Ovary (tissue), 9 donors: ENCODE results near the gene SCRN3. TPM values are rescaled to one million over a fixed set of nuclear protein-coding genes. Genes with fewer than 3 reads are reported as not detected.
"Not testable (repeated sequence)": the region's sequence is repeated elsewhere in the genome, so short reads cannot be mapped to it uniquely, and the experiment has no call there.

ENCODE experiments used
- DNase-seq, 5 donors: peaks; one replicate each; pipeline ENCODE4 v3.0.0-alpha.2; 2019 to 2020
- H3K27ac ChIP-seq, 2 donors: fragments of 200-600 bp; one replicate each; pipeline versions ENCODE4 v1.5.1 to v1.8.0; 2019 to 2022
- H3K27me3 ChIP-seq: fragments of 200-600 bp; one replicate; pipeline ENCODE4 v1.8.0; 2022
- H3K36me3 ChIP-seq: fragments of 200-600 bp; sonication (generic); one replicate; pipeline ENCODE4 v1.5.1; 2019
- H3K4me1 ChIP-seq: one replicate; pipeline ENCODE4 v1.8.1; 2013; ENCODE audit warnings: mild to moderate bottlenecking, moderate library complexity; ENCODE audit not compliant: insufficient read depth
- H3K4me3 ChIP-seq: fragments of 200-600 bp; sonication (generic); one replicate; pipeline ENCODE4 v1.5.1; 2017
- H3K9me3 ChIP-seq, 2 donors: fragments of 200-600 bp in 1 of 2; sonication (generic) in 1 of 2; one replicate each; pipeline versions ENCODE4 v1.5.1 to v1.8.1; 2013 to 2019; ENCODE audit warnings: mild to moderate bottlenecking in 1 of 2, moderate library complexity in 1 of 2
- EP300 ChIP-seq: sonication (generic); formaldehyde crosslinking; IDR thresholded peaks from one replicate; pipeline ENCODE4 v1.6.1; 2017; ENCODE audit warnings: antibody characterized with exemption
- POLR2A ChIP-seq: fragments of 450-650 bp; IDR thresholded peaks from one replicate; pipeline ENCODE4 v1.6.1; 2017; ENCODE audit warnings: antibody characterized with exemption, mild to moderate bottlenecking, moderate library complexity
- WGBS, 3 donors: extraction: QIAGEN DNeasy Blood & Tissue Kit in 1 of 3; methylation state at CpG; one replicate each; pipeline versions ENCODE4 v1.1.5 to v1.1.7; 2013 to 2017; 5-methylcytosine and 5-hydroxymethylcytosine counted together
- intact Hi-C, 4 donors: fragments of 100-400 bp; cut with DNase I; formaldehyde crosslinking; loops; one replicate each; pipeline versions ENCODE4 v1.11.0 to v1.15.1; 2022 to 2023
- polyA plus RNA-seq, 2 donors: library from polyadenylated mRNA; stranded (reverse); fragments of 200-250 nt in 1 of 2; fragments of 350-450 nt in 1 of 2; fragmentation: Illumina TruSeq in 1 of 2; extraction: RNeasy Lipid Tissue Mini Kit (QIAGEN cat#74804) in 1 of 2; gene quantifications; one replicate each; pipeline ENCODE4 v1.2.3, GENCODE V29; 2013 to 2014
- total RNA-seq, 7 donors: library from RNA; depleted of rRNA in 2 of 7; stranded (reverse); fragments of >200 nt in 2 of 7; fragmentation: NEBNext Ultra II Directional in 3 of 7; extraction: Animal tissue kit (Norgen Biotek cat#: 25700) in 3 of 7; gene quantifications; one replicate each; pipeline versions ENCODE4 v1.1.0 to v1.2.4, GENCODE V29; 2016 to 2023
- TF ChIP-seq, protein P1 (sequence below), 3 donors: fragments of 450-650 bp in 2 of 3; fragments of 200-600 bp in 1 of 3; IDR thresholded peaks; one replicate each; pipeline versions ENCODE4 v1.5.1 to v1.8.0; 2016 to 2022; ENCODE audit warnings: antibody characterized with exemption in 3 of 3, mild to moderate bottlenecking in 1 of 3
- donor health status: DM: no; HTN: no; CAD: no; lungs with moderate emphysema.
- donor health status: DM: no; HTN: no; CAD: no.
- donor health status: Bipolar disorder and iron deficiency.
- donor health status: DM: yes; HTN: yes; CAD: no.
- donor health status: DM: no; HTN: no; CAD: no.
- donor health status: DM: yes; HTN: yes; CAD: no.

Gene SCRN3
- total and polyA plus RNA-seq, 9 donors = 8.8 to 23.5 (median 16.5) TPM

DNA sequence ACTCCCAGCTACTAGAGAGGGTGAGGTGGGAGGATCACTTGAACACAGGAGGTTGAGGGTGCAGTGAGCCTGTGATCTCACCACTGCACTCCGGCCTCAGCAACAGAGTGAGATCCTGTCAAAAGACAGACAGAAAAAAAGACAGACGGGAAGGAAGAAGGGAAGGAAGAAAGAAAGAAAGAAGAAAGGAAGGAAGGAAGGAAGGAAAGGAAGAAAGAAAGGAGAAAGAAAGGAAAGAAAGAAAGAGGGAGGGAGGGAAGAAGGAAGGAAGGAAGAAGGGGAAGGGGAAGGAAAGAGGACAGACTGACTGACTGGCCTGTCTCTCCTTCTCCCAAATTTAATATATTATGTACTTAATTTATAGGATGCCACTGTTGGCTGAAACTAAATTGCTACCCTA lies 39.2 kb upstream of the SCRN3 start:
- 96 to 98% (median 98%) methylated on average over 2 of the region's 2 CpGs for WGBS, 3 donors
- TF ChIP-seq POLR2A = no peak
- TF ChIP-seq, protein P1, sequence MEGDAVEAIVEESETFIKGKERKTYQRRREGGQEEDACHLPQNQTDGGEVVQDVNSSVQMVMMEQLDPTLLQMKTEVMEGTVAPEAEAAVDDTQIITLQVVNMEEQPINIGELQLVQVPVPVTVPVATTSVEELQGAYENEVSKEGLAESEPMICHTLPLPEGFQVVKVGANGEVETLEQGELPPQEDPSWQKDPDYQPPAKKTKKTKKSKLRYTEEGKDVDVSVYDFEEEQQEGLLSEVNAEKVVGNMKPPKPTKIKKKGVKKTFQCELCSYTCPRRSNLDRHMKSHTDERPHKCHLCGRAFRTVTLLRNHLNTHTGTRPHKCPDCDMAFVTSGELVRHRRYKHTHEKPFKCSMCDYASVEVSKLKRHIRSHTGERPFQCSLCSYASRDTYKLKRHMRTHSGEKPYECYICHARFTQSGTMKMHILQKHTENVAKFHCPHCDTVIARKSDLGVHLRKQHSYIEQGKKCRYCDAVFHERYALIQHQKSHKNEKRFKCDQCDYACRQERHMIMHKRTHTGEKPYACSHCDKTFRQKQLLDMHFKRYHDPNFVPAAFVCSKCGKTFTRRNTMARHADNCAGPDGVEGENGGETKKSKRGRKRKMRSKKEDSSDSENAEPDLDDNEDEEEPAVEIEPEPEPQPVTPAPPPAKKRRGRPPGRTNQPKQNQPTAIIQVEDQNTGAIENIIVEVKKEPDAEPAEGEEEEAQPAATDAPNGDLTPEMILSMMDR (IDR thresholded peaks at IDR 0.05) = no peak
- no peak for TF ChIP-seq EP300
- intact Hi-C loops = no loop called here
- DNase-seq = no peak
- no peaks in the 10 kb centered on the region for H3K27me3 ChIP-seq
- H3K36me3 ChIP-seq = no peaks in the 10 kb centered on the region
- no peak overlapping the region for H3K27ac ChIP-seq
- no peaks in the 10 kb centered on the region for H3K9me3 ChIP-seq
- no peaks in the 10 kb centered on the region for H3K4me1 ChIP-seq
- no peak overlapping the region for H3K4me3 ChIP-seq

DNA sequence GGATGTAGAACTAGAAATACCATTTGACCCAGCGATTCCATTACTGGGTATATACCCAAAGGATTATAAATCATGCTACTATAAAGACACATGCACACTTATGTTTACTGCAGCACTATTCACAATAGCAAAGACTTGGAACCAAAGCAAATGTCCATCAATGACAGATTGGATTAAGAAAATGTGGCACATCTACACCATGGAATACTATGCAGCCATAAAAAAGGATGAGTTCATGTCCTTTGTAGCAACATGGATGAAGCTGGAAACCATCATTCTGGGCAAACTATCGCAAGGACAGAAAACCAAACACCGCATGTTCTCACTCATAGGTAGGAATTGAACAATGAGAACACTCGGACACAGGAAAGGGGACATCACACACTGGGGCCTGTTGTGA lies 35.9 kb upstream of the SCRN3 start:
- DNase-seq, H3K9me3 ChIP-seq, H3K4me1 ChIP-seq, H3K36me3 ChIP-seq, H3K27ac ChIP-seq, H3K4me3 ChIP-seq, intact Hi-C loops, H3K27me3 ChIP-seq: not testable (repeated sequence)
- WGBS, 3 donors = 98 to 99% (median 99%) methylated on average over 4 of the region's 4 CpGs

DNA sequence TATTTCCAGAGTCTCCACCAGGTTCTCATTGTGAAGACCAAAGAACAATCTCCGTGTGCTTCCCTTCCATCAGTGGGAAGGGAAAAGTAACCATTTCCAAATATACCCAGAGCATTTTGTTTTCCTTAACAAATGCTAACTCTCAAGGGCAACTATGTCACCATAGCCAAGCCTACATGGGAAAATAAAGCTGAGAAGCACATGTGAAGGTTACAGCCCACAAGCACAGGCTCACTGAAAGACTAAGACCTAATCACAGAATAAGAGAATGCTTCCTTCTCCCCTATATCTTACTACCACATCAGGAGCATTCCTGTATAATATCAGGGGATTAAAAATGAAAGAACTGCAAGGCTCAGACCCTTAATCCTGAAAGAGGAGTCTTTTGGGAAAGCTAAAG lies 32.6 kb upstream of the SCRN3 start:
- H3K4me1 ChIP-seq = no peaks in the 10 kb centered on the region
- H3K27me3 ChIP-seq = no peaks in the 10 kb centered on the region
- intact Hi-C loops = no loop called here
- no peak overlapping the region for H3K27ac ChIP-seq
- H3K36me3 ChIP-seq = no peaks in the 10 kb centered on the region
- no peak overlapping the region for H3K4me3 ChIP-seq
- DNase-seq = no peak
- H3K9me3 ChIP-seq = peaks cover 0 to 6% of the 10 kb centered on the region in 2 donors
- TF ChIP-seq, protein P1 (IDR thresholded peaks at IDR 0.05) = no peak
- TF ChIP-seq POLR2A (no peak), EP300 (no peak)
- WGBS, 3 donors = 84 to 93% (median 92%) methylated on average over 1 of the region's 1 CpG

DNA sequence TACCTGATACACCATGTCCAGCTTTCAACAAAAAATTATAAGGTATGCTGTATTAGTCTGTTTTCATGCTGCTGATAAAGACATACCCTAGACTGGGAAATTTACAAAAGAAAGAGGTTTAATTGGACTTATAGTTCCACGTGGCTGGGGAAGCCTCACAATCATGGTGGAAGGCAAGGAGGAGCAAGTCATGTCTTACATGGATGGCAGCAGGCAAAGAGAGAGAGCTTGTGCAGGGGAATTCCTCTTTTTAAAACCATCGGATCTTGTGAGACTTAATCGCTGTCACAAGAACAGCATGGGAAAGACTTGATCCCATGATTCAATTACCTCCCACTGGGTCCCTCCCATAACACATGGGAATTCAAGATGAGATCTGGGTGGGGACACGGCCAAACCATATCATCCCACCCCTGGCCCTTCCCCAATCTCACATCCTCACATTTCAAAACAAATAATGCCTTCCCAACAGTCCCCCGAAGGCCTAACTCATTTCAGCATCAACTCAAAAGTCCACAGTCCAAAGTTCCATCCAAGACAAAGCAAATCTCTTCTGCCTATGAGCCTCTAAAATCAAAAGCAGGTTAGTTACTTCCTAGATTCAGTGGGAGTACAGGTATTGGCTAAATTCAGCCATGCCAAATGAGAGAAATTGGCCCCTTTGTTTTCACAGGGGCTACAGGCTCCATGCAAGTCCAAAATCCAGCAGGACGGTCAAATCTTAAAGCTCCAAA lies 31.9 kb upstream of the SCRN3 start:
- H3K4me1 ChIP-seq, H3K27me3 ChIP-seq, DNase-seq, H3K36me3 ChIP-seq, intact Hi-C loops, H3K9me3 ChIP-seq, H3K4me3 ChIP-seq, H3K27ac ChIP-seq: not testable (repeated sequence)
- WGBS, 3 donors = 96 to 97% (median 97%) methylated on average over 6 of the region's 6 CpGs

DNA sequence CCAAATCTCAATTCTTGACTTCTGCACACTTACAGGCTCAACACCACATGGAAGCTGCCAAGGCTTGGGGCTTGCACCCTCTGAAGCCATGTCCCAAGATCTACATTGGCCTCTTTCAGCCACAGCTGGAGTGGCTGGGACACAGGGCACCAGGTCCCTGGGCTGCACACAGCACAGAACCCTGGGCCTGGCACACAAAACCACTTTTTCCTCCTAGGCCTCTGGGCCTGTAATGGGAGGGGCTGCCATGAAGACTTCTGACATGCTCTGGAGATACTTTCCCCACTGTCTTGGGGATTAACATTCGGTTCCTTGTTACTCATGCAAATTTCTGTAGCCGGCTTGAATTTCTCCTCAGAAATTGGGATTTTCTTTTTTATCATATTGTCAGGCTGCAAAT lies 30.9 kb upstream of the SCRN3 start:
- Histone ChIP-seq H3K36me3 (no peaks in the 10 kb centered on the region), H3K27ac (no peak overlapping the region), H3K4me1 (no peaks in the 10 kb centered on the region), H3K27me3 (no peaks in the 10 kb centered on the region), H3K4me3 (no peak overlapping the region), H3K9me3 (peaks cover 0 to 6% of the 10 kb centered on the region in 2 donors)
- 97 to 100% (median 98%) methylated on average over 2 of the region's 2 CpGs for WGBS, 3 donors
- intact Hi-C loops = no loop called here
- DNase-seq = no peak
- TF ChIP-seq EP300 (no peak), POLR2A (no peak)
- TF ChIP-seq, protein P1 (IDR thresholded peaks at IDR 0.05) = no peak
